Mononuclear cell (primary cell): ENCODE measurements around the gene FAM110D. TPM values are rescaled to one million over a fixed set of nuclear protein-coding genes. Genes with fewer than 3 reads are reported as not detected.

ENCODE experiments used
- H3K27me3 ChIP-seq: 2 replicates; pipeline ENCODE4 v1.6.0; 2011; ENCODE audit warnings: low read length, control low read depth; ENCODE audit not compliant: insufficient read depth
- H3K4me1 ChIP-seq: 2 replicates; pipeline ENCODE4 v1.5.1; 2011; ENCODE audit warnings: mild to moderate bottlenecking, low read length, control low read depth; ENCODE audit not compliant: insufficient read depth
- H3K4me3 ChIP-seq: 2 replicates; pipeline ENCODE4 v1.5.1; 2011; ENCODE audit warnings: mild to moderate bottlenecking, low read length, moderate library complexity
- H3K9me3 ChIP-seq: 2 replicates; pipeline ENCODE4 v1.5.1; 2011; ENCODE audit warnings: low read depth, mild to moderate bottlenecking, control low read depth, low read length
- total RNA-seq: library from RNA; depleted of rRNA; stranded (reverse); fragments of >200 nt; gene quantifications from one replicate; pipeline ENCODE4 v1.2.3, GENCODE V29; 2012

The FAM110D gene
- total RNA-seq, 1 donor, result not detected

- peaks cover 4% of the 10 kb centered on the region for H3K4me1 ChIP-seq
- H3K27me3 ChIP-seq, result peaks cover 19% of the 10 kb centered on the region
- no peak overlapping the region for H3K4me3 ChIP-seq
- no peaks in the 10 kb centered on the region for H3K9me3 ChIP-seq
Observed at GRCh38 chr1:26153966-26154532, 4.8 kb upstream of the FAM110D start.

- Histone ChIP-seq H3K4me3 (no peak overlapping the region), H3K27me3 (peaks cover 19% of the 10 kb centered on the region), H3K9me3 (no peaks in the 10 kb centered on the region), H3K4me1 (peaks cover 4% of the 10 kb centered on the region)
Observed at GRCh38 chr1:26154750-26155149, 4.1 kb upstream of the FAM110D start.

GRCh38 chr1:26155370-26156284 is 3.3 kb upstream of the FAM110D start:
- Histone ChIP-seq H3K4me3 (no peak overlapping the region), H3K9me3 (no peaks in the 10 kb centered on the region), H3K27me3 (peaks cover 19% of the 10 kb centered on the region), H3K4me1 (peaks cover 4% of the 10 kb centered on the region)

GRCh38 chr1:26156285-26157038 is 2.4 kb upstream of the FAM110D start:
- peaks cover 26% of the 10 kb centered on the region for H3K27me3 ChIP-seq
- H3K4me1 ChIP-seq, result peaks cover 9% of the 10 kb centered on the region
- no peak overlapping the region for H3K4me3 ChIP-seq
- H3K9me3 ChIP-seq, result no peaks in the 10 kb centered on the region

GRCh38 chr1:26158271-26158907 is 490 bp upstream of the FAM110D start:
- Histone ChIP-seq H3K4me3 (no peak overlapping the region), H3K4me1 (peaks cover 15% of the 10 kb centered on the region), H3K9me3 (no peaks in the 10 kb centered on the region), H3K27me3 (peaks cover 40% of the 10 kb centered on the region)

GRCh38 chr1:26159743-26160039 is 812 bp downstream of the FAM110D start:
- peaks cover 46% of the 10 kb centered on the region for H3K27me3 ChIP-seq
- H3K4me3 ChIP-seq, result no peak overlapping the region
- no peaks in the 10 kb centered on the region for H3K9me3 ChIP-seq
- peaks cover 23% of the 10 kb centered on the region for H3K4me1 ChIP-seq

- Histone ChIP-seq H3K27me3 (peaks cover 40% of the 10 kb centered on the region), H3K4me3 (no peak overlapping the region), H3K9me3 (no peaks in the 10 kb centered on the region), H3K4me1 (peaks cover 24% of the 10 kb centered on the region)
Observed at GRCh38 chr1:26160527-26161414, 1.9 kb downstream of the FAM110D start.

- Histone ChIP-seq H3K27me3 (peaks cover 32% of the 10 kb centered on the region), H3K4me3 (no peak overlapping the region), H3K9me3 (no peaks in the 10 kb centered on the region), H3K4me1 (peaks cover 24% of the 10 kb centered on the region)
Observed at GRCh38 chr1:26161415-26162219, 2.7 kb downstream of the FAM110D start.

GRCh38 chr1:26162220-26162709 is 3.4 kb downstream of the FAM110D start:
- H3K4me1 ChIP-seq, result peaks cover 24% of the 10 kb centered on the region
- no peaks in the 10 kb centered on the region for H3K9me3 ChIP-seq
- H3K27me3 ChIP-seq, result peaks cover 30% of the 10 kb centered on the region
- H3K4me3 ChIP-seq, result no peak overlapping the region

GRCh38 chr1:26163684-26164035 is 4.8 kb downstream of the FAM110D start:
- H3K9me3 ChIP-seq, result no peaks in the 10 kb centered on the region
- H3K27me3 ChIP-seq, result peaks cover 27% of the 10 kb centered on the region
- peaks cover 24% of the 10 kb centered on the region for H3K4me1 ChIP-seq
- H3K4me3 ChIP-seq, result no peak overlapping the region

- peaks cover 27% of the 10 kb centered on the region for H3K27me3 ChIP-seq
- H3K9me3 ChIP-seq, result no peaks in the 10 kb centered on the region
- H3K4me1 ChIP-seq, result peaks cover 26% of the 10 kb centered on the region
- H3K4me3 ChIP-seq, result peak overlapping the region; percentile 8
Observed at GRCh38 chr1:26164036-26164860, 5.4 kb downstream of the FAM110D start.

GRCh38 chr1:26164861-26165842 is 6.3 kb downstream of the FAM110D start:
- H3K27me3 ChIP-seq, result peaks cover 27% of the 10 kb centered on the region
- no peaks in the 10 kb centered on the region for H3K9me3 ChIP-seq
- H3K4me3 ChIP-seq, result no peak overlapping the region
- peaks cover 34% of the 10 kb centered on the region for H3K4me1 ChIP-seq
